GM19397 (cell line): ENCODE results near the gene SFXN3.
A peak's percentile ranks its signal among the peaks of the same experiment; 100 is the strongest.

ENCODE experiments used
- ATAC-seq: cut with Tn5 transposase; IDR thresholded peaks from one replicate; pipeline ENCODE4 v1.9.1; 2021; ENCODE audit warnings: mild to moderate bottlenecking, moderate library complexity; ENCODE audit not compliant: unreplicated experiment

Gene SFXN3

GRCh38 chr10:101054876-101055275, 23.8 kb downstream of the SFXN3 start:
- ATAC-seq, result no peak

GRCh38 chr10:101055411-101055810, 24.4 kb downstream of the SFXN3 start:
- ATAC-seq, result no peak

- no peak for ATAC-seq
Measured at GRCh38 chr10:101056365-101057151, 25.5 kb downstream of the SFXN3 start.

GRCh38 chr10:101060036-101060950, 29.3 kb downstream of the SFXN3 start:
- peak; percentile 35 for ATAC-seq

GRCh38 chr10:101060951-101061623, 30.1 kb downstream of the SFXN3 start:
- peak; percentile 58 for ATAC-seq

GRCh38 chr10:101061624-101062231, 30.7 kb downstream of the SFXN3 start, which contains the start of gene KAZALD1:
Gene KAZALD1, plus strand, starts transcription at chr10:101061989. Its CDS starts 604 bp downstream, at chr10:101062593.
- no peak for ATAC-seq

- no peak for ATAC-seq
Measured at GRCh38 chr10:101062232-101063049, 31.4 kb downstream of the SFXN3 start.

GRCh38 chr10:101063050-101063525, 32.1 kb downstream of the SFXN3 start:
- ATAC-seq, result no peak

- ATAC-seq, result no peak
Measured at GRCh38 chr10:101063548-101064414, 32.7 kb downstream of the SFXN3 start.

GRCh38 chr10:101064415-101065030, 33.5 kb downstream of the SFXN3 start:
- no peak for ATAC-seq

- no peak for ATAC-seq
Measured at GRCh38 chr10:101065481-101066145, 34.6 kb downstream of the SFXN3 start.

GRCh38 chr10:101066146-101066895, 35.3 kb downstream of the SFXN3 start:
- ATAC-seq, result no peak

- no peak for ATAC-seq
Measured at GRCh38 chr10:101066896-101067355, 35.9 kb downstream of the SFXN3 start.

GRCh38 chr10:101067356-101068083, 36.5 kb downstream of the SFXN3 start:
- peak; percentile 41 for ATAC-seq

GRCh38 chr10:101069441-101069840, 38.4 kb downstream of the SFXN3 start:
- no peak for ATAC-seq

- no peak for ATAC-seq
Measured at GRCh38 chr10:101070098-101070497, 39.1 kb downstream of the SFXN3 start.
